Measurements from ENCODE around the gene CUX1.

GRCh38 chr7:102006695-102007094, 189.3 kb downstream of the CUX1 start:
- TF ChIP-seq CTCF (IDR thresholded peaks at IDR 0.05) (no peak), POLR2A (IDR thresholded peaks at IDR 0.05) (no peak)
